WTC11 (cell line): ENCODE data around the gene SMOC1.

Experiments used
- IRF2 ChIP-seq: sonication (generic); formaldehyde crosslinking; IDR thresholded peaks from 2 replicates; pipeline ENCODE4 v1.8.0; 2022; ENCODE audit warnings: low read depth, missing genetic modification reagents, borderline replicate concordance
- NFE2L1 ChIP-seq: sonication (generic); formaldehyde crosslinking; IDR thresholded peaks from 2 replicates; pipeline ENCODE4 v1.8.1; 2023; ENCODE audit warnings: missing genetic modification reagents
- NR2C2 ChIP-seq: sonication (generic); formaldehyde crosslinking; IDR thresholded peaks from 2 replicates; pipeline ENCODE4 v1.8.0; 2022; ENCODE audit warnings: mild to moderate bottlenecking, missing genetic modification reagents
- TF ChIP-seq, protein P1 (sequence below): fragments of 200-600 bp; IDR thresholded peaks from 2 replicates; pipeline ENCODE4 v1.8.0; 2022; ENCODE audit warnings: antibody characterized with exemption
- TF ChIP-seq, protein P2 (sequence below): sonication (generic); formaldehyde crosslinking; IDR thresholded peaks from 2 replicates; pipeline ENCODE4 v1.8.1; 2023; ENCODE audit warnings: mild to moderate bottlenecking, missing genetic modification reagents, moderate library complexity
- TF ChIP-seq, protein P3 (sequence below): sonication (generic); formaldehyde crosslinking; IDR thresholded peaks from 2 replicates; pipeline ENCODE4 v1.8.0; 2022; ENCODE audit warnings: mild to moderate bottlenecking, missing genetic modification reagents
- TF ChIP-seq, protein P4 (sequence below): sonication (generic); formaldehyde crosslinking; IDR thresholded peaks from 2 replicates; pipeline ENCODE4 v1.8.0; 2022; ENCODE audit warnings: mild to moderate bottlenecking, missing genetic modification reagents
- TF ChIP-seq, protein P5 (sequence below): fragments of 250-450 bp; sonication (Bioruptor Pico); IDR thresholded peaks from 2 replicates; pipeline ENCODE4 v1.9.0; 2021; ENCODE audit warnings: moderate library complexity, mild to moderate bottlenecking, inconsistent platforms, borderline replicate concordance
- TF ChIP-seq, protein P6 (sequence below): sonication (generic); formaldehyde crosslinking; IDR thresholded peaks from 2 replicates; pipeline ENCODE4 v1.8.0; 2022; ENCODE audit warnings: mild to moderate bottlenecking, missing genetic modification reagents

DNA sequence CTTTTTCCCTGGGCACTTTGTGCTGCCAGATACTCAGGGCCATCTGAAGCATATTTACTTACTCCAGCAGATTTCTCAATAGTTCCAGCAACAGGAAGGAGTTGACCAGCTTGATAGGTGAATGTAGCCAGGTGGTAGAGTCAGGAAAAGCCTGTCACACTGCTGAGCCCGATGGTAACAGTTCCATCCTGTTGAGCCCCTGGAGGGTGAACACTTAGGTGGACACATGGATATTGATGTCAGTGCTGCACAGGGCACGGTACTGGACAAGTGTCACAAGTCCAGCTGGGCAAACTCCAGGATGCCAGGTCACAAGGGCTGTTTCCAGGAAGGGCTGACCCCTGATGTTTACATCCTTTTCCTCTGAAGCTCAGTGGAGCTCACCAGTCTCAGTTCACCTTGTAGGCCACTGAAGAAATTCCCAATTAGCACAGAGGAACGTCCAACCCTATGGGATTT is 2.3 kb upstream of the SMOC1 start:
- TF ChIP-seq, protein P1, sequence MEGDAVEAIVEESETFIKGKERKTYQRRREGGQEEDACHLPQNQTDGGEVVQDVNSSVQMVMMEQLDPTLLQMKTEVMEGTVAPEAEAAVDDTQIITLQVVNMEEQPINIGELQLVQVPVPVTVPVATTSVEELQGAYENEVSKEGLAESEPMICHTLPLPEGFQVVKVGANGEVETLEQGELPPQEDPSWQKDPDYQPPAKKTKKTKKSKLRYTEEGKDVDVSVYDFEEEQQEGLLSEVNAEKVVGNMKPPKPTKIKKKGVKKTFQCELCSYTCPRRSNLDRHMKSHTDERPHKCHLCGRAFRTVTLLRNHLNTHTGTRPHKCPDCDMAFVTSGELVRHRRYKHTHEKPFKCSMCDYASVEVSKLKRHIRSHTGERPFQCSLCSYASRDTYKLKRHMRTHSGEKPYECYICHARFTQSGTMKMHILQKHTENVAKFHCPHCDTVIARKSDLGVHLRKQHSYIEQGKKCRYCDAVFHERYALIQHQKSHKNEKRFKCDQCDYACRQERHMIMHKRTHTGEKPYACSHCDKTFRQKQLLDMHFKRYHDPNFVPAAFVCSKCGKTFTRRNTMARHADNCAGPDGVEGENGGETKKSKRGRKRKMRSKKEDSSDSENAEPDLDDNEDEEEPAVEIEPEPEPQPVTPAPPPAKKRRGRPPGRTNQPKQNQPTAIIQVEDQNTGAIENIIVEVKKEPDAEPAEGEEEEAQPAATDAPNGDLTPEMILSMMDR: no peak
- TF ChIP-seq, protein P2, sequence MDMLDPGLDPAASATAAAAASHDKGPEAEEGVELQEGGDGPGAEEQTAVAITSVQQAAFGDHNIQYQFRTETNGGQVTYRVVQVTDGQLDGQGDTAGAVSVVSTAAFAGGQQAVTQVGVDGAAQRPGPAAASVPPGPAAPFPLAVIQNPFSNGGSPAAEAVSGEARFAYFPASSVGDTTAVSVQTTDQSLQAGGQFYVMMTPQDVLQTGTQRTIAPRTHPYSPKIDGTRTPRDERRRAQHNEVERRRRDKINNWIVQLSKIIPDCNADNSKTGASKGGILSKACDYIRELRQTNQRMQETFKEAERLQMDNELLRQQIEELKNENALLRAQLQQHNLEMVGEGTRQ: no peak
- TF ChIP-seq, protein P3, sequence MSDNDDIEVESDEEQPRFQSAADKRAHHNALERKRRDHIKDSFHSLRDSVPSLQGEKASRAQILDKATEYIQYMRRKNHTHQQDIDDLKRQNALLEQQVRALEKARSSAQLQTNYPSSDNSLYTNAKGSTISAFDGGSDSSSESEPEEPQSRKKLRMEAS (CRISPR knock-in tag): no peak
- TF ChIP-seq NR2C2 (CRISPR knock-in tag) (no peak), NFE2L1 (CRISPR knock-in tag) (no peak), IRF2 (CRISPR knock-in tag) (no peak)
- TF ChIP-seq, protein P4, sequence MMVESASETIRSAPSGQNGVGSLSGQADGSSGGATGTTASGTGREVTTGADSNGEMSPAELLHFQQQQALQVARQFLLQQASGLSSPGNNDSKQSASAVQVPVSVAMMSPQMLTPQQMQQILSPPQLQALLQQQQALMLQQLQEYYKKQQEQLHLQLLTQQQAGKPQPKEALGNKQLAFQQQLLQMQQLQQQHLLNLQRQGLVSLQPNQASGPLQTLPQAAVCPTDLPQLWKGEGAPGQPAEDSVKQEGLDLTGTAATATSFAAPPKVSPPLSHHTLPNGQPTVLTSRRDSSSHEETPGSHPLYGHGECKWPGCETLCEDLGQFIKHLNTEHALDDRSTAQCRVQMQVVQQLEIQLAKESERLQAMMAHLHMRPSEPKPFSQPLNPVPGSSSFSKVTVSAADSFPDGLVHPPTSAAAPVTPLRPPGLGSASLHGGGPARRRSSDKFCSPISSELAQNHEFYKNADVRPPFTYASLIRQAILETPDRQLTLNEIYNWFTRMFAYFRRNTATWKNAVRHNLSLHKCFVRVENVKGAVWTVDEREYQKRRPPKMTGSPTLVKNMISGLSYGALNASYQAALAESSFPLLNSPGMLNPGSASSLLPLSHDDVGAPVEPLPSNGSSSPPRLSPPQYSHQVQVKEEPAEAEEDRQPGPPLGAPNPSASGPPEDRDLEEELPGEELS (CRISPR knock-in tag): no peak
- TF ChIP-seq, protein P5, sequence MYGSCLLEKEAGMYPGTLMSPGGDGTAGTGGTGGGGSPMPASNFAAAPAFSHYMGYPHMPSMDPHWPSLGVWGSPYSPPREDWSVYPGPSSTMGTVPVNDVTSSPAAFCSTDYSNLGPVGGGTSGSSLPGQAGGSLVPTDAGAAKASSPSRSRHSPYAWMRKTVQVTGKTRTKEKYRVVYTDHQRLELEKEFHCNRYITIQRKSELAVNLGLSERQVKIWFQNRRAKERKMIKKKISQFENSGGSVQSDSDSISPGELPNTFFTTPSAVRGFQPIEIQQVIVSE (CRISPR knock-in tag): no peak
- TF ChIP-seq, protein P6, sequence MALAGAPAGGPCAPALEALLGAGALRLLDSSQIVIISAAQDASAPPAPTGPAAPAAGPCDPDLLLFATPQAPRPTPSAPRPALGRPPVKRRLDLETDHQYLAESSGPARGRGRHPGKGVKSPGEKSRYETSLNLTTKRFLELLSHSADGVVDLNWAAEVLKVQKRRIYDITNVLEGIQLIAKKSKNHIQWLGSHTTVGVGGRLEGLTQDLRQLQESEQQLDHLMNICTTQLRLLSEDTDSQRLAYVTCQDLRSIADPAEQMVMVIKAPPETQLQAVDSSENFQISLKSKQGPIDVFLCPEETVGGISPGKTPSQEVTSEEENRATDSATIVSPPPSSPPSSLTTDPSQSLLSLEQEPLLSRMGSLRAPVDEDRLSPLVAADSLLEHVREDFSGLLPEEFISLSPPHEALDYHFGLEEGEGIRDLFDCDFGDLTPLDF (CRISPR knock-in tag): no peak
